Fibroblast of lung (primary cell): Measurements from ENCODE around the gene AMBRA1. TPM values are rescaled to one million over a fixed set of nuclear protein-coding genes. Genes with fewer than 3 reads are reported as not detected.

Experiments
- DNase-seq, 2 donors: peaks; one replicate each; pipeline versions ENCODE4 v3.0.0 to v3.0.0-alpha.2; 2010; ENCODE audit warnings: low read depth in 2 of 2
- H2AFZ ChIP-seq: 2 replicates; pipeline ENCODE4 v1.5.1; 2012; ENCODE audit warnings: low read length, control low read depth, inconsistent platforms
- H3K27ac ChIP-seq: 2 replicates; pipeline ENCODE4 v1.5.1; 2011; ENCODE audit warnings: low read length, control low read depth; ENCODE audit not compliant: insufficient read depth
- H3K27me3 ChIP-seq: 2 replicates; pipeline ENCODE4 v1.5.1; 2011; ENCODE audit warnings: mild to moderate bottlenecking, low read length; ENCODE audit not compliant: control insufficient read depth, insufficient read depth
- H3K36me3 ChIP-seq: 2 replicates; pipeline ENCODE4 v1.5.1; 2011; ENCODE audit warnings: low read length; ENCODE audit not compliant: control insufficient read depth, insufficient read depth
- H3K4me1 ChIP-seq: 2 replicates; pipeline ENCODE4 v1.5.1; 2011; ENCODE audit warnings: low read length; ENCODE audit not compliant: control insufficient read depth, insufficient read depth; ENCODE audit errors: extremely low read depth
- H3K4me2 ChIP-seq: 2 replicates; pipeline ENCODE4 v1.5.1; 2011; ENCODE audit warnings: low read length, control low read depth; ENCODE audit not compliant: insufficient read depth; ENCODE audit errors: extremely low read depth
- H3K4me3 ChIP-seq, 4 experiments: fragments of 200-600 bp in 1 of 4; sonication (generic) in 1 of 4; replicated peaks in 1 of 4; 2 replicates each; pipeline ENCODE4 v1.5.1; 2011 to 2016; ENCODE audit warnings: low read length in 4 of 4, low read depth in 3 of 4, mild to moderate bottlenecking in 3 of 4, control low read depth in 2 of 4, inconsistent platforms in 1 of 4, mixed read lengths in 1 of 4; ENCODE audit not compliant: insufficient read depth in 1 of 4; ENCODE audit errors: control extremely low read depth in 1 of 4
- H3K79me2 ChIP-seq: 2 replicates; pipeline ENCODE4 v1.5.1; 2012; ENCODE audit warnings: mild to moderate bottlenecking, low read length, inconsistent platforms; ENCODE audit not compliant: control insufficient read depth, insufficient read depth
- H3K9ac ChIP-seq: 2 replicates; pipeline ENCODE4 v1.5.1; 2011; ENCODE audit warnings: mild to moderate bottlenecking, low read length, control low read depth; ENCODE audit not compliant: insufficient read depth
- H3K9me3 ChIP-seq: 2 replicates; pipeline ENCODE4 v1.5.1; 2012; ENCODE audit warnings: low read depth, low read length; ENCODE audit not compliant: control insufficient read depth, insufficient read depth
- H4K20me1 ChIP-seq: 2 replicates; pipeline ENCODE4 v1.5.1; 2011; ENCODE audit warnings: low read length; ENCODE audit not compliant: control insufficient read depth, insufficient read depth; ENCODE audit errors: extremely low read depth
- CTCF ChIP-seq, 2 donors: IDR thresholded peaks in 1 of 2; conservative IDR thresholded peaks in 1 of 2; 1 replicate in 1 of 2; 2 replicates in 1 of 2; pipeline ENCODE4 v1.5.1; 2011 to 2012; ENCODE audit warnings: low read length in 2 of 2, control low read depth in 1 of 2, inconsistent platforms in 1 of 2, low read depth in 1 of 2, mild to moderate bottlenecking in 1 of 2
- EZH2 ChIP-seq: IDR thresholded peaks from 2 replicates; pipeline ENCODE4 v1.5.1; 2012; ENCODE audit warnings: low read length, control low read depth, mild to moderate bottlenecking; ENCODE audit errors: missing control alignments
- polyA plus RNA-seq, 2 donors: library from polyadenylated mRNA; depleted of rRNA in 1 of 2; stranded (reverse) in 1 of 2; unstranded in 1 of 2; fragments of >200 nt; gene quantifications; 2 replicates each; pipeline ENCODE4 v1.2.1, GENCODE V29; 2011 to 2012; ENCODE audit warnings: missing spikeins in 1 of 2
- total RNA-seq: library from RNA; depleted of rRNA; stranded (reverse); fragments of >200 nt; gene quantifications from 2 replicates; pipeline ENCODE4 v1.2.1, GENCODE V29; 2014

The AMBRA1 gene
- total and polyA plus RNA-seq, 2 donors (not counting 1 experiment from before 2014, with no cell fraction given) = 8.3 to 23.3 TPM

- peaks cover 10% of the 10 kb centered on the region for H3K36me3 ChIP-seq
- TF ChIP-seq EZH2 (no peak), CTCF (conservative IDR thresholded peaks at IDR 0.05 in 1 of 2, IDR thresholded peaks at IDR 0.05 in 1 of 2; ENCODE audit: low read depth in 1 of 2, low read length in 2 of 2) (no peak)
- H3K27ac ChIP-seq = no peak overlapping the region
- H3K4me1 ChIP-seq = no peaks in the 10 kb centered on the region
- H4K20me1 ChIP-seq = no peaks in the 10 kb centered on the region
- H3K4me3 ChIP-seq = no peak overlapping the region
- H3K79me2 ChIP-seq = no peaks in the 10 kb centered on the region
- no peak overlapping the region for H3K4me2 ChIP-seq
- H3K9me3 ChIP-seq = no peaks in the 10 kb centered on the region
- no peaks in the 10 kb centered on the region for H3K27me3 ChIP-seq
- H3K9ac ChIP-seq = no peak overlapping the region
- no peak overlapping the region for H2AFZ ChIP-seq
- DNase-seq = no peak
These were observed 186.2 kb downstream of the AMBRA1 start for GRCh38 chr11:46407635-46408034.

GRCh38 chr11:46404476-46405017 lies 189.3 kb downstream of the AMBRA1 start:
- Histone ChIP-seq H3K36me3 (peaks cover 10% of the 10 kb centered on the region), H3K4me3 (no peak overlapping the region), H3K79me2 (no peaks in the 10 kb centered on the region), H3K27me3 (no peaks in the 10 kb centered on the region), H3K27ac (no peak overlapping the region), H2AFZ (no peak overlapping the region), H3K4me2 (no peak overlapping the region), H3K4me1 (no peaks in the 10 kb centered on the region), H4K20me1 (no peaks in the 10 kb centered on the region), H3K9me3 (no peaks in the 10 kb centered on the region), H3K9ac (no peak overlapping the region)
- TF ChIP-seq CTCF (conservative IDR thresholded peaks at IDR 0.05 in 1 of 2, IDR thresholded peaks at IDR 0.05 in 1 of 2; ENCODE audit: low read depth in 1 of 2, low read length in 2 of 2) (no peak), EZH2 (no peak)
- peak in 1 of 2 donors; percentile 41 for DNase-seq

- Histone ChIP-seq H4K20me1 (no peaks in the 10 kb centered on the region), H3K9me3 (no peaks in the 10 kb centered on the region), H3K9ac (no peak overlapping the region), H3K4me2 (no peak overlapping the region), H3K4me3 (no peak overlapping the region), H3K27me3 (no peaks in the 10 kb centered on the region), H3K36me3 (peaks cover 8% of the 10 kb centered on the region), H3K27ac (no peak overlapping the region), H3K79me2 (no peaks in the 10 kb centered on the region), H2AFZ (no peak overlapping the region), H3K4me1 (no peaks in the 10 kb centered on the region)
- TF ChIP-seq EZH2 = no peak
- no peak for TF ChIP-seq CTCF (conservative IDR thresholded peaks at IDR 0.05 in 1 of 2, IDR thresholded peaks at IDR 0.05 in 1 of 2; ENCODE audit: low read depth in 1 of 2, low read length in 2 of 2)
- DNase-seq = no peak
These were observed 190.6 kb downstream of the AMBRA1 start for GRCh38 chr11:46402957-46403902.
